ENCODE data around the gene TRMT2B. TPM values are rescaled to one million over a fixed set of nuclear protein-coding genes. Genes with fewer than 3 reads are reported as not detected.
"Not testable (repeated sequence)": the region's sequence is repeated elsewhere in the genome, so short reads cannot be mapped to it uniquely, and the experiment has no call there.

Gene TRMT2B
- total RNA-seq, 1 donor: 13.4 TPM

DNA sequence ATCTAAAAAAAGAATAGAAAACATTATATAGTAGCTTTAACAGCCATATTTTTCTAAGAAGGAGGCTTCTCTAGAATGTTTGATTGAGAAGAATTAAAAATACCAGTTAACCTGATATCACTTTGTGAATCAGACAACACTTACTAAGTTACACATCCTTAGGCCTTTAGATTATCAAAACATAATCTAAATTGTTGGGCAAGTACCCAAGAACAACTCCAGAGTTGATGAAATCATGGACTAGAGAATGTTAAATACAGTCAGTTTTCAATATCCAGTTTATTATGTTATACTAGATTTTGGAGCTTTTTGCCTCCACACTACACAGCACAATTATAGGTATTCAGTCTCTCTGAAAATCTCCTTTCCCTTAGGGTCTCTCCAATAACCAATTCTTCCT, 42.8 kb downstream of the TRMT2B start:
- H3K4me3 ChIP-seq (ENCODE audit: low read depth, low read length): no peak overlapping the region
- TF ChIP-seq, protein P1, sequence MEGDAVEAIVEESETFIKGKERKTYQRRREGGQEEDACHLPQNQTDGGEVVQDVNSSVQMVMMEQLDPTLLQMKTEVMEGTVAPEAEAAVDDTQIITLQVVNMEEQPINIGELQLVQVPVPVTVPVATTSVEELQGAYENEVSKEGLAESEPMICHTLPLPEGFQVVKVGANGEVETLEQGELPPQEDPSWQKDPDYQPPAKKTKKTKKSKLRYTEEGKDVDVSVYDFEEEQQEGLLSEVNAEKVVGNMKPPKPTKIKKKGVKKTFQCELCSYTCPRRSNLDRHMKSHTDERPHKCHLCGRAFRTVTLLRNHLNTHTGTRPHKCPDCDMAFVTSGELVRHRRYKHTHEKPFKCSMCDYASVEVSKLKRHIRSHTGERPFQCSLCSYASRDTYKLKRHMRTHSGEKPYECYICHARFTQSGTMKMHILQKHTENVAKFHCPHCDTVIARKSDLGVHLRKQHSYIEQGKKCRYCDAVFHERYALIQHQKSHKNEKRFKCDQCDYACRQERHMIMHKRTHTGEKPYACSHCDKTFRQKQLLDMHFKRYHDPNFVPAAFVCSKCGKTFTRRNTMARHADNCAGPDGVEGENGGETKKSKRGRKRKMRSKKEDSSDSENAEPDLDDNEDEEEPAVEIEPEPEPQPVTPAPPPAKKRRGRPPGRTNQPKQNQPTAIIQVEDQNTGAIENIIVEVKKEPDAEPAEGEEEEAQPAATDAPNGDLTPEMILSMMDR (IDR thresholded peaks at IDR 0.05; ENCODE audit: insufficient read depth, low read depth, low read length): no peak
- DNase-seq (ENCODE audit: low read depth): peak; percentile 11

DNA sequence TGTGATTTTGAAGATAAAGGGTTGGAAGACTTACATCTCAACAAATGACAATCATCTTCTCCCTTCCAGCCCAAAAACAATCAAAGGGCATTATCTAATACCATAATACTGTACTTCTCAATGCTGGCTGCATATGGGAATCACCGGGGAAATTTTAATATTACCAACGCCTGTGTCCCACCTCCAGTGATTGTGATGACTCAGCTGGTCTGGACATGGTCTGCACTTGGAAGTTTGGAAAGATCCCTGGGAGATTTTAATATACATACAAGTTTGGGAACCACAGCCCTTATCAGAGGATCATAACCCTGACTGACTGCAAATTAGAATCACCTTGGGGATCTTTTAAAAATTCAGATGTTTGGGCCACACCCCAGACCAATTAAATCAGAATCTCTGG, 52.5 kb downstream of the TRMT2B start:
- no peak for DNase-seq (ENCODE audit: low read depth)
- TF ChIP-seq, protein P1 (IDR thresholded peaks at IDR 0.05; ENCODE audit: insufficient read depth, low read depth, low read length): no peak
- H3K4me3 ChIP-seq (ENCODE audit: low read depth, low read length): no peak overlapping the region

DNA sequence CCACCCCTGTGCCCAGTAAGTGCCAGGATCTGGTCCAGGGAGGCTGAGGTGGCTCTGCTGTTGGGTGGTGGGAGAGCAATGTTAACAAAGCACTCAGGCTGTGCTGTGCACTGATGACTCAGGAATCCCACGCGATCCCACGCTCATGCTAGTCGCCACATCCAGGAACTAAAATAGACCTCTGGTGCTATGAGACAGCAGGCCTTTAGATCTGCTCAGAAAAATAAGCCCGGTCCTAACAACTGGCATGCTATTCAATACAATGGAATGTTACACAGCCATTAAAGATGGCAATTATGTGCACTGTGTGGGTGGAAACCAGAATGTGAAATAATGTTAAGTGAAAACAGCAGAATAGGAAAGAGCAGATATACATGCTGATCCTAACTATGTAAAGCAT, 56.4 kb downstream of the TRMT2B start:
- DNase-seq (ENCODE audit: low read depth): peak; percentile 52
- H3K4me3 ChIP-seq (ENCODE audit: low read depth, low read length): no peak overlapping the region
- TF ChIP-seq, protein P1 (IDR thresholded peaks at IDR 0.05; ENCODE audit: insufficient read depth, low read depth, low read length): no peak

DNA sequence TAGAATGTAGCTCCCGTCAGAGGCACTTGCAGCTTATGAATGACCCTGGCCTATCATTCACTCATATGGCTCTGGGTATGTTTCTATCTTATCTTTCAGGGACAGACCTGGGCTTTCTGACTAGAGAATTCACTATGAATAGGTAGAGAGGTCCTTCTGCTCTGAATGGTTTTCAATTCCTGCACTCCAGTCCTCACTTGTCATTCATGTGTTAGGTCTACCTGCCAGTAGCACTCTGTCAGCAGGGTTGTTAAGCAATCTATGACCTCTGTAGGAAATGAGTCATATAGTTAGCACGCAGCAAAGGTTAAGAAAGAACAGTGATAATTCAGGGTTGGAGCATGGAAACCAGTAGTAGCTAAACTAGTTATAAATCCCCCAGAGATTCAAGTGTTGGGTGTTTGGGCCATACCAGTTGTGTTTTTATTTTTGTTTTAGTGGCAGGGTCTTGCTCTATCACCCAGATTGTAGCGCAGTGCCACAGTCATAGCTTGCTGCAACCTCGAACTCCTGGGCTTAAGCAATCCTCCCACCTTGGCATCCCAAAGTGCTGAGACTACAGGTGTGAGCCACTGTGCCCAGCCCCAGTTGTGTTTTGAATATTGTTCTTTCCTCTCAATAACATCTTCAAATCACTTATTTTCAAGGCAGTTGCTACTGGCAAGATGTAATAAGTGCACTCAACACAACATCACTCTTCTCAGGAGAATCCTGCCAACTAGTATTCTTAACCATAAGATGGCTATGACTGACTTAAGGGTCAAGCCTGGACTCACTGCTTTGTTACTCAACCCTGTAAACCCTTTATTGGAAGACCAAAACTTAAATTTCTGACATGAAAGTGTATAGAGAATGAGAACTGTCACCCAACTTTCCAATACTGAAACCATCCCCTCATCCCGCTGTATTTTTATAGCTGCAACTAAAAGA, 57.3 kb downstream of the TRMT2B start:
- TF ChIP-seq, protein P1 (IDR thresholded peaks at IDR 0.05; ENCODE audit: insufficient read depth, low read depth, low read length): no peak
- no peak overlapping the region for H3K4me3 ChIP-seq (ENCODE audit: low read depth, low read length)
- DNase-seq (ENCODE audit: low read depth): peak; percentile 30

DNA sequence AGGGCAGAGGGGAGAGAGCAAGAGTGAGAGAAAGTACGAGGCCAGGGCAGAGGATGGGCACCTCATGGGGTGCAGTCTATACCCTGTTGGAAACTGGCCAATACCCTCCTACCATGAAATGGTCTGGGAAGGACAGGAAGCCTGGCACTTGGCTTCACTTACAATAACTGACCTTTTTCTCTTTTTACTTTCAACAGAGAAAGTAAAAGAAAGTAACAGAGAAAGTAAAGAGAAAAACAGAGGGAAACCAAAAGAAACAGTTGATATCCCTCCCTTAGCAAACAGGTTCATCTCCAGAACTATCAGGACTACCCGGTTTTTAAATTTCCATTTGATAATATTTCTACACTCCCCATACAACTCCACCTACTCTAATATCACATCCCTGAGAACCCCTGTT, 61.8 kb downstream of the TRMT2B start:
- no peak for DNase-seq (ENCODE audit: low read depth)
- TF ChIP-seq, protein P1 (IDR thresholded peaks at IDR 0.05; ENCODE audit: insufficient read depth, low read depth, low read length): no peak

DNA sequence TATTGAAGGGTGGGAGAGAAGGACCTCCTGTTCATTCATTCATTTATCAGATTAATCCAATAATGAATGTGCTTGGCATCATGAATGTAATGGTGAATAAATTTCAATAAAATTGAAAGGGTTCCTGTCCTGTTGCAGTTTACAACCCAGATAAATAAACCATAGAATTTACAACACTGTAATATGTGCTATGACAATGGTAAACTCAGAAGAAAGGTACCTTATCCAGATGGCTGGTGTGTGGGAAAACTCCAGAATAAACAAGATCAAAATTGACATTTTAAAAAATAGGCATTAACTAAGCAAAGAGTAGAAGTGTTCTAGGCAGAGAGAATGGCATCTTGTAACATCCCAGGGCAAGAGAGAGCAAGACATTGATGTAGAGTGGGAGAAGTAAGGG, 67.1 kb downstream of the TRMT2B start:
- DNase-seq (ENCODE audit: low read depth): no peak
- H3K4me3 ChIP-seq (ENCODE audit: low read depth, low read length): no peak overlapping the region
- TF ChIP-seq, protein P1 (IDR thresholded peaks at IDR 0.05; ENCODE audit: insufficient read depth, low read depth, low read length): no peak

More for the DNA sequence above, 61.8 kb downstream of the TRMT2B start:
- no peak overlapping the region for H3K4me3 ChIP-seq (ENCODE audit: low read depth, low read length)

DNA sequence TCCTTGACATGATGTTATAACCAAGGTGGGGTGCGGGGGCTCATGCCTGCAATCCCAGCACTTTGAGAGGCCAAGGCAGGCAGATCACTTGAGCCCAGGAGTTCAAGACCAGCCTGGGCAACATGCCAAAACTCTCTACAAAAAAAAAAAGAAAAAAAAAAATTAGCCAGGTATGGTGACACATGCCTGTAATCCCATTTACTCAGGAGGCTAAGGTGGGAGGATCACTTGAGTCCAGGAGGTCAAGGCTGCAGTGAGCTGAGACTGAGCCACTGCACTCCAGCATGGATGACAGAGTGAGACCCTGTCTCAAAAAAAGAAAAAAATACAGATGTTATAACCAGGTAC, 70.4 kb downstream of the TRMT2B start:
- DNase-seq (ENCODE audit: low read depth); H3K4me3 ChIP-seq (ENCODE audit: low read depth, low read length): not testable (repeated sequence)

Data from fibroblast of villous mesenchyme (primary cell).